ENCODE measurements around the gene LRRC59. TPM values are rescaled to one million over a fixed set of nuclear protein-coding genes. Genes with fewer than 3 reads are reported as not detected.

LRRC59 gene
- total RNA-seq, 1 donor from 2014 or later, result 185 TPM

DNA sequence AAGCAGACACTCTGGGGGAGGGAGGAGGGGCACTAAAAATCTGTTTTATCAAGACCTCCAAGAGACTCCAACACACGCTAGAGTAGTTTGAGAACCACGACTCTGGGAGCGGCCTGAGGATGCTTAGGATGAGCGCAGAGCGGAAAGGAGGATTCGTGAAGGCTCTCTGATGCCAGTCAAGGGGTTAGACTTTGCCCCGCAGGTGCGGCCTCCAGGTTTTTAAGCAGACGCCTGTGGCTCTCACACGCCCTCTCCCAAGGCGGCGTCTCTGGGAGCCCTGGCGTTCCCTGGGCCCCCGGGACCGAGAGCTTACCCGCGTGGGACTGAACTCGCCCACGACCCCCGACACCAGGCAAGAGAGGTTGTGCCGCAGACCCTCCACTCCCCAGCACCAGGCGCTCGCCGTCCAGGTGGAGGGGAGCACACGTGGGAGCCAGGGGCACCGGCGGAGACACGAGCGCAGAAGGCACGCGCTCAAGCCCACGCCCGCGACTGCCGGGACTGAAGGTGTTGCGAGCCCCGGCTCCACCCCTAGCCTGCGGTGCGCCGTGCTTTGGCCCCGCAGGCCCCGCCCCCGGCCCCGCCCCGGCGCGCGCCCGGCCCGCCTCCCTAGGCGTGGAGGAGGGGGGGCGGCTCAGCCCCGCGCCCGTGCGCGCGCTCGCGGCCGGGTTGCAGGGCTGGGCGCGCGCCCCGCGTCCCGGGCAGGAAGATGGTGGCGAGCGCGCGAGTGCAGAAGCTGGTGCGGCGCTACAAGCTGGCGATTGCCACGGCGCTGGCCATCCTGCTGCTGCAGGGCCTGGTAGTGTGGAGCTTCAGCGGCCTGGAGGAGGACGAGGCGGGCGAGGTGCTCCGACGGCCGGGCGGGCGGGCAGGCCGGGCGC is 51.7 kb downstream of the LRRC59 start, which contains the start of gene XYLT2:
Gene XYLT2 (plus strand): TSS at position 695 of the 881 bp plus-strand sequence. CDS start 15 bp downstream, at position 710.
- FAIRE-seq (no peak), DNase-seq (ENCODE audit: low read depth) (peak; percentile 82)
- H3K4me1 ChIP-seq (ENCODE audit: insufficient read depth, low read length), result peaks cover 27% of the 10 kb centered on the region
- peaks cover 2% of the 10 kb centered on the region for H3K36me3 Mint-ChIP-seq (ENCODE audit: low read depth, unreplicated experiment)
- H3K4me3 ChIP-seq (ENCODE audit: insufficient read depth, low read depth, low read length), result peak within 1 kb of the TSS; percentile 96
- peak within 1 kb of the TSS; percentile 94 for H3K4me3 Mint-ChIP-seq (ENCODE audit: unreplicated experiment)
- H3K27ac ChIP-seq (ENCODE audit: low read depth, low read length), result peak within 1 kb of the TSS; percentile 20
- H3K4me2 ChIP-seq (ENCODE audit: low read length), result peak within 1 kb of the TSS; percentile 89
- H3K27ac Mint-ChIP-seq (ENCODE audit: unreplicated experiment), result peak within 1 kb of the TSS; percentile 62
- H4K20me1 ChIP-seq (ENCODE audit: insufficient read depth, low read length), result peaks cover 25% of the 10 kb centered on the region
- H3K9me3 Mint-ChIP-seq (ENCODE audit: unreplicated experiment), result no peaks in the 10 kb centered on the region
- peak within 1 kb of the TSS; percentile 89 for H3K9ac ChIP-seq (ENCODE audit: low read length)
- no peaks in the 10 kb centered on the region for H3K36me3 ChIP-seq (ENCODE audit: insufficient read depth, low read length)
- no peaks in the 10 kb centered on the region for H3K27me3 Mint-ChIP-seq (ENCODE audit: low read depth, unreplicated experiment)
- peaks cover 2% of the 10 kb centered on the region for H3K27me3 ChIP-seq (ENCODE audit: insufficient read depth, low read length)
- peaks cover 17% of the 10 kb centered on the region for H3K4me1 Mint-ChIP-seq (ENCODE audit: low read depth, unreplicated experiment)
- peak within 1 kb of the TSS; percentile 96 for H2AFZ ChIP-seq (ENCODE audit: low read depth, low read length)
- H3K9me3 ChIP-seq (ENCODE audit: insufficient read depth, low read depth, low read length), result no peaks in the 10 kb centered on the region
- H3K79me2 ChIP-seq (ENCODE audit: insufficient read depth, low read length), result peaks cover 38% of the 10 kb centered on the region
- no peak for TF ChIP-seq EZH2 (IDR thresholded peaks at IDR 0.05; ENCODE audit: insufficient read depth, low read length)
- TF ChIP-seq, protein P1, sequence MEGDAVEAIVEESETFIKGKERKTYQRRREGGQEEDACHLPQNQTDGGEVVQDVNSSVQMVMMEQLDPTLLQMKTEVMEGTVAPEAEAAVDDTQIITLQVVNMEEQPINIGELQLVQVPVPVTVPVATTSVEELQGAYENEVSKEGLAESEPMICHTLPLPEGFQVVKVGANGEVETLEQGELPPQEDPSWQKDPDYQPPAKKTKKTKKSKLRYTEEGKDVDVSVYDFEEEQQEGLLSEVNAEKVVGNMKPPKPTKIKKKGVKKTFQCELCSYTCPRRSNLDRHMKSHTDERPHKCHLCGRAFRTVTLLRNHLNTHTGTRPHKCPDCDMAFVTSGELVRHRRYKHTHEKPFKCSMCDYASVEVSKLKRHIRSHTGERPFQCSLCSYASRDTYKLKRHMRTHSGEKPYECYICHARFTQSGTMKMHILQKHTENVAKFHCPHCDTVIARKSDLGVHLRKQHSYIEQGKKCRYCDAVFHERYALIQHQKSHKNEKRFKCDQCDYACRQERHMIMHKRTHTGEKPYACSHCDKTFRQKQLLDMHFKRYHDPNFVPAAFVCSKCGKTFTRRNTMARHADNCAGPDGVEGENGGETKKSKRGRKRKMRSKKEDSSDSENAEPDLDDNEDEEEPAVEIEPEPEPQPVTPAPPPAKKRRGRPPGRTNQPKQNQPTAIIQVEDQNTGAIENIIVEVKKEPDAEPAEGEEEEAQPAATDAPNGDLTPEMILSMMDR (IDR thresholded peaks at IDR 0.05; ENCODE audit: insufficient read depth, low read depth, low read length), result no peak

DNA sequence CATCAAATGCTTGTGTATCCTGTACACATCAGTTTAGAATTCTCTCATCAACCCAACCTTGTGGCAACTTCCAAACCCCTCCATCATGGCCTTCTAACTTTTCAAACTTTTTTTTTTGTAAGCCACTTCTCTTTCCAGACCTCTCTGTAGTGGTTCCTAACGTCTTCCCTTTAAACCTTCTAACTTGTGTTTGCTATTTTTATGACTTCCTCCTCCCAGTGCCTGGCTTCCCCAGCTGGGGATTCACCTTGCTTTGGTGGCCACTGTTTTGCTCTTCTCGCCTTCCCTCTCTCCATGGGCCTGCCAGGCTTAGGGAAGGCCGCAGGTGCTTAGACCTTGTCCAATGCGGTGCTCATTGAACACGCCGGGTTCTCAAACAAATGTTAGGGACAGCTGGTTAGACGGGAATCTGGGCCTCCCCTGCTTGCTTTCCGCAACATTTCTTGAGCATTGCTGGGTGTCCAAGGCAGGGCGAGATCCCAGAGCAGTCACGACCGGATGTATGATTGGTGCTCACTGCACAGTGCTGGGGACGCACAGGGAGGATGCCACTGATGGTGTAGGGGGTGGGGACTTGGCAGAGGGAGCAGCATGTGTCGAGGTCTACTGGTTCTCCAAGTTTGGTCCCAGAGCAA is 52.5 kb downstream of the LRRC59 start:
- no peak for FAIRE-seq
- Histone ChIP-seq H4K20me1 (ENCODE audit: insufficient read depth, low read length) (peaks cover 20% of the 10 kb centered on the region), H3K9me3 (ENCODE audit: insufficient read depth, low read depth, low read length) (no peaks in the 10 kb centered on the region), H3K36me3 (ENCODE audit: insufficient read depth, low read length) (no peaks in the 10 kb centered on the region), H3K27me3 (ENCODE audit: insufficient read depth, low read length) (peaks cover 2% of the 10 kb centered on the region), H3K79me2 (ENCODE audit: insufficient read depth, low read length) (peaks cover 34% of the 10 kb centered on the region), H3K4me1 (ENCODE audit: insufficient read depth, low read length) (peaks cover 27% of the 10 kb centered on the region), H2AFZ (ENCODE audit: low read depth, low read length) (no peak overlapping the region), H3K27ac (ENCODE audit: low read depth, low read length) (no peak overlapping the region), H3K9ac (ENCODE audit: low read length) (no peak overlapping the region), H3K4me3 (ENCODE audit: insufficient read depth, low read depth, low read length) (no peak overlapping the region), H3K4me2 (ENCODE audit: low read length) (peak overlapping the region; percentile 89)
- Mint-ChIP-seq H3K9me3 (ENCODE audit: unreplicated experiment) (no peaks in the 10 kb centered on the region), H3K27me3 (ENCODE audit: low read depth, unreplicated experiment) (no peaks in the 10 kb centered on the region), H3K4me1 (ENCODE audit: low read depth, unreplicated experiment) (peaks cover 17% of the 10 kb centered on the region), H3K36me3 (ENCODE audit: low read depth, unreplicated experiment) (peaks cover 2% of the 10 kb centered on the region), H3K4me3 (ENCODE audit: unreplicated experiment) (peak overlapping the region; percentile 79), H3K27ac (ENCODE audit: unreplicated experiment) (peak overlapping the region; percentile 26)
- DNase-seq (ENCODE audit: low read depth), result no peak
- TF ChIP-seq EZH2 (IDR thresholded peaks at IDR 0.05; ENCODE audit: insufficient read depth, low read length), result no peak
- TF ChIP-seq, protein P1 (IDR thresholded peaks at IDR 0.05; ENCODE audit: insufficient read depth, low read depth, low read length), result no peak
